Measurements from ENCODE around the gene ATF2. TPM values are rescaled to one million over a fixed set of nuclear protein-coding genes. Genes with fewer than 3 reads are reported as not detected.

The ATF2 gene
- total RNA-seq, 1 donor from 2014 or later: 59.7 TPM

DNA sequence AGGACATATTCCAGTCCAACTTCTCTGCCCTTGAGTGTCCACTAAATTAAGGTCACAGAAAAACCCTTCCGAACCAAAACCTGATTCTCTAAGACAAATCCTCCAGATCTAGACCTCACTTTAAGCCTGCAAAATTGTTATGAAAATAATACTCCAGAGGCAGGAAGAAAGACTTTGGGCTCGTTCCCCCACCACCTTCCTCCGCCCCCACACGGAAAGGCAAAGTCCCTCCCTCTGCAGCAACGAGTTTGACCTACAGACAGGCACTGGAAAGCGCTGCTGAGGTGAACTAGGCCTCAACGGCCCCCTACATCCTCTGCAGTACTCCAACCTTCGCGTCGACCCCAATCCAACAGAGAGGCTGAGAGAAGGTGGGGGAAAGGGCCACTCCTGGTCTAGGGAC is 12.7 kb upstream of the ATF2 start:
- peak; percentile 43 for DNase-seq (ENCODE audit: low spot score)
- H3K27ac Mint-ChIP-seq: peak overlapping the region; percentile 84
- intact Hi-C loops (cut with micrococcal nuclease): loop anchor here (1.0 to 10.0 kb wide), 6 partner anchors 12 to 786 kb away; partner anchors contain the start of genes ATF2, GPR155 and SCRN3
- peak overlapping the region; percentile 89 for H3K4me3 Mint-ChIP-seq
- H3K9me3 Mint-ChIP-seq: peaks cover 8% of the 10 kb centered on the region
- no peaks in the 10 kb centered on the region for H3K27me3 Mint-ChIP-seq (ENCODE audit: insufficient read depth)
- peaks cover 39% of the 10 kb centered on the region for H3K36me3 Mint-ChIP-seq (ENCODE audit: low read depth)
- peaks cover 27% of the 10 kb centered on the region for H3K4me1 Mint-ChIP-seq (ENCODE audit: low read depth)

DNA sequence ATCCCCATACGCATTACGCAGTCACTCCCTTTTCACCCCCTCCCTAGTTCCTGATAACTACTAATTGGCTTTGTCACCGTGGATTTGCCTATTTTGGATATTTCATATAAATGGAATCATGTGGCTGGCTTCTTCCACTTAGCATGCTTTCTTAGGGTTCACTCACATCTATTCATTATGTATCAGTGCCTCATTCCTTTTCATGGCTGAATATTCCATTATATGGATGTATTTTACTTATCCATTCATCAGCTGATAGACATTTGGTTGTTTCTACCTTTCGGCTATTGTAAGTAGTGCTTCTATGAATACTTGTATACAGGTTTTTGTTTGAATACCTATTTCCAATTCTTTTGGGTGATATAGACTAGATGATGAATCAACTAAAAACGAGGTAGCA is 8.6 kb upstream of the ATF2 start:
- no peak for DNase-seq (ENCODE audit: low spot score)
- peaks cover 2% of the 10 kb centered on the region for H3K9me3 Mint-ChIP-seq
- H3K27ac Mint-ChIP-seq: peak overlapping the region; percentile 4
- intact Hi-C loops (cut with micrococcal nuclease): no loop called here
- H3K4me1 Mint-ChIP-seq (ENCODE audit: low read depth): peaks cover 38% of the 10 kb centered on the region
- H3K4me3 Mint-ChIP-seq: no peak overlapping the region
- peaks cover 47% of the 10 kb centered on the region for H3K36me3 Mint-ChIP-seq (ENCODE audit: low read depth)
- no peaks in the 10 kb centered on the region for H3K27me3 Mint-ChIP-seq (ENCODE audit: insufficient read depth)

DNA sequence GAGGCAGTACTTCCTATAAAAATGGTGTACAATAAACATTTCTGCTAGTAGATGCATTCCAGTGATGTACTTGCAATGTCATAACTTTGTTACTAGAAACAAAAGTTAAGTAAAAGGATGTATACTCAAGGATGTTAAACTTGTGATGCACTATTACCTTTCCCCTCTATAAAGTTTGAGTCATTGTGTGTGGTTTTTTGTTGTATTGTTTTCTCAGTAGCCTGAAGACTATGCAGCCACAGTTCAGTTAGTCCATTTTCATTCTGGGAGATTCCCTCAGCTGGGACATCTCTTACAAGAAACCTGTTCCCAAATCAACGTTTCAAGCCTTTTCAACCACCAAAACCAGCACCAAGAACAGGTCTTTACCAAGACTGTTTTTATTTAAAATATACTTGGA is 7.9 kb upstream of the ATF2 start:
- intact Hi-C loops (cut with micrococcal nuclease): no loop called here
- no peaks in the 10 kb centered on the region for H3K27me3 Mint-ChIP-seq (ENCODE audit: insufficient read depth)
- H3K4me1 Mint-ChIP-seq (ENCODE audit: low read depth): peaks cover 39% of the 10 kb centered on the region
- no peak for DNase-seq (ENCODE audit: low spot score)
- peak overlapping the region; percentile 37 for H3K27ac Mint-ChIP-seq
- H3K36me3 Mint-ChIP-seq (ENCODE audit: low read depth): peaks cover 46% of the 10 kb centered on the region
- no peaks in the 10 kb centered on the region for H3K9me3 Mint-ChIP-seq
- H3K4me3 Mint-ChIP-seq: no peak overlapping the region

DNA sequence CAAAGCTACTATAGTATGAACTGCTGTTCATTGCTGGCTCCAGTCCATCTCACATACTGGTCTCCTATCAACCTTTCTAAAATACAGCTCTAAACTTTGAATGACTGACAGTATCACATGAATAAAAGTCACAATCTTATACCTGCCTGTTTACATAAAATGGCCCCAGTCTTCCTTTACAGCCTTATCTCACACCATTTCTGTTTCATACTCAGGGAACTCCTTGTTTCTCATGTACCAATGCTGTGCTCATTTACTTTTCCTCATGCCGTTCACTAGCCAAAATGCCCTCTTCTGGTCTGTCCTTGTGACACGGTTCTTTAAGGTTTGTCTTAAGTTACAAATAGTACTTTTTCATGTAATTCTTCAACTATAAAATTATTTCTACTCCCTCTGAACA is 7.3 kb upstream of the ATF2 start:
- H3K36me3 Mint-ChIP-seq (ENCODE audit: low read depth): peaks cover 44% of the 10 kb centered on the region
- H3K27ac Mint-ChIP-seq: no peak overlapping the region
- H3K4me1 Mint-ChIP-seq (ENCODE audit: low read depth): peaks cover 39% of the 10 kb centered on the region

DNA sequence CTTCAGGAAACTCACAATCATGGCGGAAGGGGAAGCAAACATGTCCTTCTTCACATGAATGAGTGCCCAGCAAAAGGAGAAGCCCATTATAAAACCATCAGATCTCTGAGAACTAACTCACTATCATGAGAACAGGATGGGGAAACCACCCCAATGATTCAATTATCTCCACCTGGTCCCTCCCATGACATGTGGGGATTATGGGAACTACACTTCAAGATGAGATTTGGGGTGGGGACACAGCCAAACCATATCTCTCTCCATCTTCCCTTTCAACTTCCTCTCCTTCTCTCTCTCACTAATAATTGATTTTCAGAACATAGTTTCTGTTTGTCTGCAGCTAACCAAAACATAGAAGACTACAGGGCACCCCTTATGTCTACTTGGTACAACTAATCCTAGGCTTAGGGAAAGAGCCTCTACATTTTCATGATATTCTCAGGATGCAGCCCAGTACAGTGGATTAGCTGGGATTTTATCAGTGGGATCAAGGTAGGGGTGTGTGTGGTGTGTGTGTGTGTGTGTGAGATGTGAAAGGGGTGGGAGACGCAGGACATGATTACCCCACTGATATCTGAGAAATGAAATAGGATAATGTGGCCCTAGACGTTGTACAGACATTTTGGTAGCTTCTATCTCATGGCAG is 2.8 kb upstream of the ATF2 start:
- H3K36me3 Mint-ChIP-seq (ENCODE audit: low read depth): peaks cover 18% of the 10 kb centered on the region
- H3K27ac Mint-ChIP-seq: peak overlapping the region; percentile 69
- no peak overlapping the region for H3K4me3 Mint-ChIP-seq
- intact Hi-C loops (cut with micrococcal nuclease): no loop called here
- no peak for DNase-seq (ENCODE audit: low spot score)
- H3K4me1 Mint-ChIP-seq (ENCODE audit: low read depth): peaks cover 54% of the 10 kb centered on the region
- no peaks in the 10 kb centered on the region for H3K9me3 Mint-ChIP-seq
- no peaks in the 10 kb centered on the region for H3K27me3 Mint-ChIP-seq (ENCODE audit: insufficient read depth)

More for the DNA sequence above, 7.3 kb upstream of the ATF2 start:
- H3K4me3 Mint-ChIP-seq: no peak overlapping the region
- no peaks in the 10 kb centered on the region for H3K27me3 Mint-ChIP-seq (ENCODE audit: insufficient read depth)
- H3K9me3 Mint-ChIP-seq: no peaks in the 10 kb centered on the region
- intact Hi-C loops (cut with micrococcal nuclease): no loop called here
- DNase-seq (ENCODE audit: low spot score): no peak

DNA sequence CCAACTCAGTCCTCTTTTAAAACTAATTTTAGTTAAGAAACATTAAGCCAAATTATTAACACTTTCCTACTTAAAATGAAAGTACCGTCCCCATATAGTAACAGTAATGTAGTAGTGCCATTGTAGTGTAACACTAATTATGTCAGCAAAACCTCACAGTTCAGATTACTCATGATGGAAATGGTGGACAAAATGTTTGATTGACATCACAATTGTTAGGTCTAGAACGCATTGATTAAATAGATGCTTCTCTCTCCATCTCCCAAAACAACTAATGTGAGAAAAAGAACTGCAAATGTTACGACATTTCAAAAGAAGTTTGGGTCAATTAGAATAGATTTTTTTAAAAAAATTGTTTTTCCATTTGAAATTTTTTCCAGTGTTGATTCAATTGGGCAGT is 1.2 kb upstream of the ATF2 start:
- peak overlapping the region; percentile 56 for H3K27ac Mint-ChIP-seq
- H3K27me3 Mint-ChIP-seq (ENCODE audit: insufficient read depth): no peaks in the 10 kb centered on the region
- DNase-seq (ENCODE audit: low spot score): no peak
- H3K36me3 Mint-ChIP-seq (ENCODE audit: low read depth): peaks cover 10% of the 10 kb centered on the region
- H3K4me1 Mint-ChIP-seq (ENCODE audit: low read depth): peaks cover 57% of the 10 kb centered on the region
- H3K4me3 Mint-ChIP-seq: peak overlapping the region; percentile 97
- intact Hi-C loops (cut with micrococcal nuclease): loop anchor here (5.0 kb wide), 5 partner anchors 332 to 1763 kb away; no protein-coding TSS in a partner anchor
- no peaks in the 10 kb centered on the region for H3K9me3 Mint-ChIP-seq

DNA sequence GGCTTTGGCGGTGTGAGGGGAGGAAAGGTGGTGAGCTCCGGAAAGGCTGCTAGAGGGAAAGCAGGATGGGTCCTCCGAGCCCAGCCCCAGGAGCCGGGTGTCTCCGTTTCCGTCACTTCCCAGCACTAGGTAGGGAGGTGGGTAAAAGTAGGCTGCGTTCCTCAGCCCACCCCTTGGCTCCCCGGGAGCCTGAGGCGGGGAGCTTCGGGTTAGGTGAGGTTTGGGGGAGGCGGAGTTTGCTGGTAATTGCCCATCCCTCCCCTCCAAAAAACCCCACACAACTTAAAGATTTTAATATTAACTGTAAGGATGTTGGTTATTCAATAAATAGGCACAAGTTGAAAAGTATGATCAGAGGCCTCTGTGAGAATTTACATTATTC is 552 bp upstream of the ATF2 start:
- peaks cover 8% of the 10 kb centered on the region for H3K36me3 Mint-ChIP-seq (ENCODE audit: low read depth)
- peaks cover 57% of the 10 kb centered on the region for H3K4me1 Mint-ChIP-seq (ENCODE audit: low read depth)
- no peak for DNase-seq (ENCODE audit: low spot score)
- H3K27me3 Mint-ChIP-seq (ENCODE audit: insufficient read depth): no peaks in the 10 kb centered on the region
- H3K27ac Mint-ChIP-seq: peak overlapping the region; percentile 97
- intact Hi-C loops (cut with micrococcal nuclease): loop anchor here (1.0 to 5.0 kb wide), 11 partner anchors 13 to 1764 kb away; partner anchors contain the start of genes ATP5MC3 and GPR155
- H3K9me3 Mint-ChIP-seq: no peaks in the 10 kb centered on the region
- peak overlapping the region; percentile 97 for H3K4me3 Mint-ChIP-seq

DNA sequence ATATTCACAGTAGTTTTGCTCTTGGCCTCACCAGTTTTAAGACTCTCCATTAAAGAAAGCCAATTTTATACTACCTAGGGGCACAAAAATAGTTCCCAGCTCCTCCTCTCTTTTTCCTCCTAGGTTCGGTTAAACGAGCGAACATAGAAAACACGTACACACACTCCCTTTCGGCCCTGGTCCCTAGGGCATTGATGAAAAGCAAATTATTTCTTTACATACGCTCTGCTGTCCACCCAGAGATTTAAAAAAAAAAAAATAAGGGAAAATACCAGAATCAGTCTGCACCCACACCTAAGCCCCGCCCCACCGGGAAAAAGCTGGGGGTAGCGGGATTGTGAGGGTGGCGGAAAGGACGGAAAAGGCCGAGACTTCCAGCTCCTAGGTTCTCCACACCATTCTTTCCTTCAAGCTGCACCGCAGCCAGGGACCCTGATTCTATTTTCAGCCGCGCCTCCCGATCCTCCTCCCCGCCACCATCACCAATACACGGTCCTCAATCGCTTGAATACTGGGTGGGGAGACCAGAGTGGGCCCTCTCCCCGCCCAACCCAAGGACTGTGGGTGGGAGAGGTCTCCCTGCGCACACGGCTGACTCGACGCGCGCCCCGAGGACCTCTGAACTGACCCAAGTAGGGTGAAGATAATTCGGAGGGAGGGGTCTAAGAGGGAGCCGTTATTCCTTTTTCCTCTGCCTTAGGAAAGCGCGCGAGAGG is 769 bp downstream of the ATF2 start:
- H3K4me3 Mint-ChIP-seq: peak overlapping the region; percentile 97
- H3K27me3 Mint-ChIP-seq (ENCODE audit: insufficient read depth): no peaks in the 10 kb centered on the region
- DNase-seq (ENCODE audit: low spot score): no peak
- intact Hi-C loops (cut with micrococcal nuclease): loop anchor here (5.0 kb wide), 5 partner anchors 330 to 1765 kb away; no protein-coding TSS in a partner anchor
- H3K36me3 Mint-ChIP-seq (ENCODE audit: low read depth): peaks cover 10% of the 10 kb centered on the region
- peak overlapping the region; percentile 97 for H3K27ac Mint-ChIP-seq
- H3K9me3 Mint-ChIP-seq: no peaks in the 10 kb centered on the region
- peaks cover 49% of the 10 kb centered on the region for H3K4me1 Mint-ChIP-seq (ENCODE audit: low read depth)

DNA sequence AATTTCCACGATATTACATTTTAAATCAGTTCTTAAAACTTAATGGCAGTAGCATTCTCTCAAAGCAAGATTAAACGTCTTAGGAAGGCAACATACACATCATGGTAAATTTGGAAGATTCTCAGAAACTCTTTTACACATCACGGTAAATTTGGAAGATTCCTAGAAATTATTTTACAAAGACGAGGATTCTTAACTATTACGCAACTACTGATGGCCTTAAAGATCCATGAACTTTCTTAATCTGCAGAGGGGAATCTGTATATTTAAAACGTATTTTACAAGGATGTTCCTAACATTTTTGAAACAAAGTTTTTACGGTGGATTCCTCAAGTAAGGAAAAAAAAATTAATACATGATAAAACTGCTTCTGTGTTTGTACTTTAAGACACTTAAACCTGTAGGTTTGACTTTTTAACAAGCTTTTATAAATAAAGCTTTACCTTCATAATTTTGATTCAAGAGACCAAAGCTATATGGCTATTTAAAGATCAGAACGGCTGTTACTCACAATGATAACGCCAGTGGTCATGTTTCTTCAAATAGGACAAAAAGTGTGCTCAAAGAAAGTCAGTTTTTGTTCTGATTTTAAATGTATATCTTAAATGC is 1.7 kb downstream of the ATF2 start:
- Mint-ChIP-seq H3K27me3 (ENCODE audit: insufficient read depth) (no peaks in the 10 kb centered on the region), H3K4me1 (ENCODE audit: low read depth) (peaks cover 47% of the 10 kb centered on the region), H3K36me3 (ENCODE audit: low read depth) (peaks cover 6% of the 10 kb centered on the region), H3K9me3 (no peaks in the 10 kb centered on the region), H3K27ac (no peak overlapping the region), H3K4me3 (peak overlapping the region; percentile 97)
- no peak for DNase-seq (ENCODE audit: low spot score)
- intact Hi-C loops (cut with micrococcal nuclease): loop anchor here (5.0 kb wide), 5 partner anchors 329 to 1766 kb away; no protein-coding TSS in a partner anchor

DNA sequence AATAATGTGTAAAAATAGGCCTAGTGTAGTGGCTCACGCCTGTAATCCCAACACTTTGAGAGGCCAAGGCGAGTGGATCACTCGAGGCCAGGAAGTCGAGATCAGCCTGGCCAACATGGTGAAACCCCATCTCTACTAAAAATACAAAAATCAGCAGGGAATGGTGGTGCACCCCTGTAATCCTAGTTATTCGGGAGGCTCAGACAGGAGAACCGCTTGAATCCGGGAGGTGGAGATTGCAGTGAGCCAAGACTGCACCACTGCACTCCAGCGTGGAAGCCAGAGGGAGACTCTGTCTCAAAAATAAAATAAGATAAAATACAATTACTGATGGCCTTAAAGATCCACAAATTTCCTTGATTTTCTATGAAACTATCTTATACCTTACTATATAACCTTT is 3.8 kb downstream of the ATF2 start:
- Mint-ChIP-seq H3K4me1 (ENCODE audit: low read depth) (peaks cover 36% of the 10 kb centered on the region), H3K27ac (no peak overlapping the region), H3K4me3 (no peak overlapping the region), H3K36me3 (ENCODE audit: low read depth) (peaks cover 5% of the 10 kb centered on the region), H3K27me3 (ENCODE audit: insufficient read depth) (no peaks in the 10 kb centered on the region), H3K9me3 (no peaks in the 10 kb centered on the region)
- intact Hi-C loops (cut with micrococcal nuclease): no loop called here
- DNase-seq (ENCODE audit: low spot score): no peak

DNA sequence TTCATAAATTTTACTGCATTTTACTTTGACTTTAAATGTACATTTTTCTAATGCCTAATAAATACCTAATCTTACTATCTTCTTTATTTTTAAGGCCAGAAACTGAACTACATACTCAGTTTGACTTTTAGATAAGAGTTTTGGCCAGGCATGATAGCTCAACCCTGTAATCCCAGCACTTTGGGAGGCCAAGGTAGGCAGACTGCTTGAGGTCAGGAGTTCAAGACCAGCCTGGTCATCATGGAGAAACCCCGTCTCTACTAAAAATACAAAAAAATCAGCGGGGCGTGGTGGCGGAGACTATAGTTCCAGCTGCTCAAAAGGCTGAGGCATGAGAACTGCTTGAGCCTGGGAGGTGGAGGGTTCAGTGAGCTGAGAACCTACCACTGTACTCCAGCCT is 9.1 kb downstream of the ATF2 start:
- Mint-ChIP-seq H3K27me3 (ENCODE audit: insufficient read depth) (no peaks in the 10 kb centered on the region), H3K27ac (no peak overlapping the region), H3K9me3 (no peaks in the 10 kb centered on the region), H3K4me1 (ENCODE audit: low read depth) (peaks cover 20% of the 10 kb centered on the region), H3K36me3 (ENCODE audit: low read depth) (peaks cover 11% of the 10 kb centered on the region), H3K4me3 (no peak overlapping the region)
- DNase-seq (ENCODE audit: low spot score): no peak
- intact Hi-C loops (cut with micrococcal nuclease): no loop called here

DNA sequence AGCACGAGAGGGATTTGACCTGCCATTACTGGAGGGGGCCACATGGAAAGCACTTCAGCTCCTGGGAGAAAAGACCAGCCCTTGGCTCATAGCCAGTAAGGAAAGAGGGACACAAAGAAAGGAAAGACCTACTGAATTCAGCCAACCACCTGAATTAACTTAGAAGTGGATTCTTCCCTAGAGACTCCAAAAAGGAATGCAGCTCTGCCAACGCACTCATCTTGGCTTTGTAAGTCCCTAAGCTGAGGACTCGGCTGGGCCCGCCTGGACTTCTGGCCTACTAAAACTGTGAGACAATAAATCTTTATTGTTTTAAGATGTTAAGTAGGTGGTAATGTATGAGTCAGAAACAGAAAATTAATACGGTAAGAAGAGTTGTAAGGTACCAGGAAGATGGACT is 11.5 kb downstream of the ATF2 start:
- Mint-ChIP-seq H3K4me3 (no peak overlapping the region), H3K36me3 (ENCODE audit: low read depth) (peaks cover 9% of the 10 kb centered on the region), H3K27me3 (ENCODE audit: insufficient read depth) (no peaks in the 10 kb centered on the region), H3K9me3 (no peaks in the 10 kb centered on the region), H3K27ac (no peak overlapping the region), H3K4me1 (ENCODE audit: low read depth) (peaks cover 34% of the 10 kb centered on the region)
- intact Hi-C loops (cut with micrococcal nuclease): no loop called here
- DNase-seq (ENCODE audit: low spot score): no peak

DNA sequence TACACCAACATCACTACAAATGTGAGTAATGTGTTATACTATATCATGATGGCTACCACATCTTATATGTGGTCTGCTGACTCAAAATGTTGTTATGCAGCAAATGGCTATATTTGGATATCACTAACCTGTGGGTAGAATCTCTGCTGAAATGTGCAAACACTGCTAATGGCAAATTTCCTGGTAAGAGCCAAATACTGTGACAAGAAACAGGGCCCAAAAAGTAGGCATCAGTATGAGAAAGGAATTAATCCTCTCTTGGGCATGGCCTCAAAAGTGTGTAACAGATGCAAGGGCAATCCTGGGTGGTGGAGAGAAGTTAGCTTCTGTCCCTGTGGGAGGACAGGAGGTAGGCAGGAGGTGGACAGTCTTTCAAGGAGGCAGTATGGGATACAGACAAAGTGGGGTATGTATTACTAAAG is 13.3 kb downstream of the ATF2 start:
- no peaks in the 10 kb centered on the region for H3K9me3 Mint-ChIP-seq
- no peak for DNase-seq (ENCODE audit: low spot score)
- H3K36me3 Mint-ChIP-seq (ENCODE audit: low read depth): peaks cover 10% of the 10 kb centered on the region
- H3K4me3 Mint-ChIP-seq: peak overlapping the region; percentile 41
- H3K4me1 Mint-ChIP-seq (ENCODE audit: low read depth): peaks cover 31% of the 10 kb centered on the region
- intact Hi-C loops (cut with micrococcal nuclease): loop anchor here (1.0 to 5.0 kb wide), 8 partner anchors 14 to 523 kb away; partner anchors contain the start of genes ATF2 and ATP5MC3
- no peaks in the 10 kb centered on the region for H3K27me3 Mint-ChIP-seq (ENCODE audit: insufficient read depth)
- H3K27ac Mint-ChIP-seq: peak overlapping the region; percentile 92

Measured in activated T-helper 1 cell treated with anti-CD3 and anti-CD28 coated beads, Interleukin-12 subunit alpha, Interleukin-12 subunit beta, Interleukin-2, Interleukin-4 antibody, amounts not matched to agents 30 ng/mL and 10 ng/mL and 1 ng/mL, durations not matched to agents 14 hours and 24 hours and 36 hours (primary cell).